Peyer's patch (tissue), 4 donors: ENCODE measurements around the gene CD200R1L.

ENCODE experiments used
- CTCF ChIP-seq, 6 experiments: fragments of 450-650 bp in 4 of 6; fragments of 200-600 bp in 2 of 6; sonication (generic) in 1 of 6; IDR thresholded peaks; one replicate each; pipeline ENCODE4 v1.5.1; 2017 to 2019; ENCODE audit warnings: antibody characterized with exemption in 6 of 6, mild to moderate bottlenecking in 3 of 6, moderate library complexity in 1 of 6
- POLR2A ChIP-seq, 2 donors: fragments of 450-650 bp; IDR thresholded peaks; one replicate each; pipeline ENCODE4 v1.5.1; 2017; ENCODE audit warnings: antibody characterized with exemption in 2 of 2, mild to moderate bottlenecking in 2 of 2, moderate library complexity in 2 of 2

GRCh38 chr3:112808136-112808535 lies 38.5 kb downstream of the CD200R1L start:
- TF ChIP-seq CTCF (IDR thresholded peaks at IDR 0.05) (no peak), POLR2A (IDR thresholded peaks at IDR 0.05) (no peak)
